Sigmoid colon (tissue), 4 donors: ENCODE measurements around the gene ABLIM3.
"Not testable (repeated sequence)": the region's sequence is repeated elsewhere in the genome, so short reads cannot be mapped to it uniquely, and the experiment has no call there.

Source experiments
- CTCF ChIP-seq, 4 experiments: fragments of 450-650 bp in 3 of 4; fragments of 200-600 bp in 1 of 4; IDR thresholded peaks; one replicate each; pipeline ENCODE4 v1.5.1; 2016 to 2019; ENCODE audit warnings: antibody characterized with exemption in 4 of 4, mild to moderate bottlenecking in 3 of 4, moderate library complexity in 2 of 4
- POLR2AphosphoS5 ChIP-seq, 4 donors: sonication (generic); formaldehyde crosslinking; IDR thresholded peaks; one replicate each; pipeline ENCODE4 v1.6.1; 2017; ENCODE audit warnings: antibody characterized with exemption in 4 of 4

GRCh38 chr5:149272781-149273180, 131.5 kb downstream of the ABLIM3 start:
- TF ChIP-seq CTCF, POLR2AphosphoS5 (IDR thresholded peaks at IDR 0.05): not testable (repeated sequence)
